Measurements from ENCODE around the gene CYGB.

DNA sequence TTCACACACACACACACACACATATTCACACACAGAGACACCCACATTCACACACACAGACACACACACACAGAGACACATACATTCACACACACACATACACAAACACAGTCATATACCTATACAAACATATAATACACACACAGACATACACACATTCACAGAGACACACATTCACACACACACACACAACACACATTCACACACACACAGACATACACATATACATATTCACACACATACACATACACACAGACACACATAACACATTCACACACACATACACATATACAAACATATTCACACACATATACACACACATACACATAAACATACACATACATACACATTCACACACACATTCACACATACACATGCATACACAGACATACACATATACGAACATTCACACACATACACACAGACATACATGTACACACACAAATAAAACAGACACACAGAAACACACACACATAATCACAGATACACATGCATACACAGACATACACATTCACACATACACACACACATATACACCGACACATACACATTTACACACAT, 10.2 kb upstream of the CYGB start:
- TF ChIP-seq POLR2A (IDR thresholded peaks at IDR 0.05; ENCODE audit: low read length) (no peak), GATA1 (IDR thresholded peaks at IDR 0.05; ENCODE audit: low read depth, low read length) (no peak)
